ENCODE results near the gene HMGXB4. TPM values are rescaled to one million over a fixed set of nuclear protein-coding genes. Genes with fewer than 3 reads are reported as not detected.

Gene HMGXB4
- total RNA-seq, 1 donor: 22.5 TPM

DNA sequence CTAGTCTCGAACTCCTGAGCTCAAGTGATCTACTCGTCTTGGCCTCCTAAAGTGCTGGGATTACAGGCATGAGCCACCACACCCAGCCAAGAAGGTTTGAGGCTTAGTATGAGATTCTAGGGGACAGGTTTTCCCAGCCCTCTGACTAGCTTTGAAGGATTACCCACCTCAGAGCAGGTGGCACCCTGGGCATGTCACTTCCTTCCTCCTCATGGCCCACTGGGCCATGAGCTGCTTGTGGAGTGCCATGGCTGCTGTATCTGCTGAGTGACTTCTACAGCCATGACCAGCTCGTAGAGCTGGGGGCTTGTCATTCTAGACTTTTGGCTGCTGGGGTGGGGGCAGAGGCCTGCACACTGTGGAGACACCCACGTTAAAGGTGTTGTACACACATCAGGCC, 67.5 kb downstream of the HMGXB4 start:
- TF ChIP-seq, protein P1, sequence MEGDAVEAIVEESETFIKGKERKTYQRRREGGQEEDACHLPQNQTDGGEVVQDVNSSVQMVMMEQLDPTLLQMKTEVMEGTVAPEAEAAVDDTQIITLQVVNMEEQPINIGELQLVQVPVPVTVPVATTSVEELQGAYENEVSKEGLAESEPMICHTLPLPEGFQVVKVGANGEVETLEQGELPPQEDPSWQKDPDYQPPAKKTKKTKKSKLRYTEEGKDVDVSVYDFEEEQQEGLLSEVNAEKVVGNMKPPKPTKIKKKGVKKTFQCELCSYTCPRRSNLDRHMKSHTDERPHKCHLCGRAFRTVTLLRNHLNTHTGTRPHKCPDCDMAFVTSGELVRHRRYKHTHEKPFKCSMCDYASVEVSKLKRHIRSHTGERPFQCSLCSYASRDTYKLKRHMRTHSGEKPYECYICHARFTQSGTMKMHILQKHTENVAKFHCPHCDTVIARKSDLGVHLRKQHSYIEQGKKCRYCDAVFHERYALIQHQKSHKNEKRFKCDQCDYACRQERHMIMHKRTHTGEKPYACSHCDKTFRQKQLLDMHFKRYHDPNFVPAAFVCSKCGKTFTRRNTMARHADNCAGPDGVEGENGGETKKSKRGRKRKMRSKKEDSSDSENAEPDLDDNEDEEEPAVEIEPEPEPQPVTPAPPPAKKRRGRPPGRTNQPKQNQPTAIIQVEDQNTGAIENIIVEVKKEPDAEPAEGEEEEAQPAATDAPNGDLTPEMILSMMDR (IDR thresholded peaks at IDR 0.05; ENCODE audit: insufficient read depth, low read depth, low read length): no peak
- no peak for DNase-seq (ENCODE audit: low read depth)
- H3K4me3 ChIP-seq (ENCODE audit: low read depth, low read length): no peak overlapping the region

DNA sequence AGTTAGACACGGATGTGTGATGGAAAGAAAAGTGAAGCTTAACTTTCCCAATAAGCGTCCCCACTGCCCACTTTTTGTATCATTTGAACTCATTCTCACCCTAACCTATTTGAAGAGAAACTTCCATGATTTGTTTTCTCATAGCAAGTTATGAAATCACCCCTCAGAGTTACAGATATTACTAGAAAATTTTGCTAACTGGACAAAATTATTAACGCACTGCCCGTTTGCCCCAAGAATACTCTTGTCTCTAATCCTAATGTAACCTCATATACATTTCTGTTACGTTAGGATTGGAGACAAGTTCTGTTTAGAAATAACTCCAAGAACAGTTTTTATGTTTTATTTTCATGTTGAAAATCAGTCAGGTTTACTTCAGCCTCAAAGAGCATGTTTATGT, 67.9 kb downstream of the HMGXB4 start:
- TF ChIP-seq, protein P1 (IDR thresholded peaks at IDR 0.05; ENCODE audit: insufficient read depth, low read depth, low read length): no peak
- DNase-seq (ENCODE audit: low read depth): no peak
- H3K4me3 ChIP-seq (ENCODE audit: low read depth, low read length): no peak overlapping the region

DNA sequence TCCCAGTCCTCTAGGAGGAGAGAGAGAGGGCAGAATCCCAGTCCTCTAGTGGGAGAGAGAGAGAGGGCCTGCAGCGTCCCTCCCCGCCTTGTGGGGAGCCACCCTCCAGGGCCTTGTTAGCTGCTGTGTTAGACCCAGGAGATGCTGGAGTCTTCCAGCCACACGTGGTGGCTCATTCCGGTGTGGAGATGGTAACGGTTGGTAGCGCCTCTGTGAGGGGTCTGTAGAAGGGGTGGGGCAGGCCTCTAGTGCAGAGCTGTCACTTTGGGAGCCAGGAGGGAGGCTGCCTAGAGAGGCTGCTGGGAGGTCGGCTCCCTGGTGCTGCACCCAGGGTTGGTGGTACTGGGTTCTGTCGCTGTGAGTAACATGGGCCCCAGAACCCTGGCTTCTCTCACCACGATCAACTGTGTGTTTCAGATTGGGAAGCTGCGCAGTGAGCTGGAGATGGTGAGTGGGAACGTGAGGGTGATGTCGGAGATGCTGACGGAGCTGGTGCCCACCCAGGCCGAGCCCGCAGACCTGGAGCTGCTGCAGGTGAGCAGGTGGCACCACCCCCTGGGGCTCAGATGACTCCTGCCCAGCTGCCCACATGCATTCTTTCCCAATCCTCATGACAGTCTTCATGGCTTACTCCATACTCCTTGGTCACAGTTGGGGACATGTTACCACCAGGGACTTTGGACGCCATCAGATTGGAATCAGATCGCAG, 69.7 kb downstream of the HMGXB4 start:
- TF ChIP-seq, protein P1 (IDR thresholded peaks at IDR 0.05; ENCODE audit: insufficient read depth, low read depth, low read length): no peak
- no peak overlapping the region for H3K4me3 ChIP-seq (ENCODE audit: low read depth, low read length)
- DNase-seq (ENCODE audit: low read depth): no peak

DNA sequence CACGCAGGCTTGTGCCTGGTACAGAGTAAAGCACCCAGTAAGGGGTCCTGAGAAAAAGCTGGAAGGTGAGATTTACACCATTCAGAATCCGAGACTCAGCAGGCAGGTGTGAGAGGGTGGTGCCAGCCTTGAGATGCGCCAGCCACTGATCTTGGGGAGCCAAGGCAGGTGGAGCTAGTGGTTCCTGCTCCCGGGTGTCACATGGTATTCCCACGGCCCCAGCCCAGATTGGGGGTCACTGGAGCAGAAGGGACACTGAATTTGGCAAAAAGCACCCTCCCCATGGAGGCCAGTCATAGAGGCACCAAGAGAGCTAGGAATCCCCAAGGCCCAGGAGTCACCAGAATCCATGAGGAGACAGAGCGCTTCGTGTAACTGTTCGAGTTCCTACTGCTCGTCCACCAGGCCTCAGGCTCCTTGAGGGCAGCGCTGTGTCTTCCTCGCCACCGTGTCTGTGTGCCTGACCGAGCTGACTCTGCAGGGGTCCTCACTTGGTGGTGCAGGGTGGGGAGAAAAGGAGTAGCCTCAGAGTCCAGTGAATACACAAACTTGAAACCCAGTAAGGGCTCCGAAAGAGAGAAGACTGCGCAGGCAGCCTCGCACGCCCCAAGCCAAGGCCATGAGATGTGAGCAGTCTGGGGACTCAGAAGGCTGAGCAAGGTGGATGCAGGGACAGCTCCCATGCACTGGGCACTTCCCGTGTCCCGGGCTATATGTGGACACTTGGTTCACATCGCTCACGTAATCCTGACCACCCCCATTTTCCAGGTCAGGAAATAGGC, 70.6 kb downstream of the HMGXB4 start:
- TF ChIP-seq, protein P1 (IDR thresholded peaks at IDR 0.05; ENCODE audit: insufficient read depth, low read depth, low read length): no peak
- no peak overlapping the region for H3K4me3 ChIP-seq (ENCODE audit: low read depth, low read length)
- DNase-seq (ENCODE audit: low read depth): no peak

DNA sequence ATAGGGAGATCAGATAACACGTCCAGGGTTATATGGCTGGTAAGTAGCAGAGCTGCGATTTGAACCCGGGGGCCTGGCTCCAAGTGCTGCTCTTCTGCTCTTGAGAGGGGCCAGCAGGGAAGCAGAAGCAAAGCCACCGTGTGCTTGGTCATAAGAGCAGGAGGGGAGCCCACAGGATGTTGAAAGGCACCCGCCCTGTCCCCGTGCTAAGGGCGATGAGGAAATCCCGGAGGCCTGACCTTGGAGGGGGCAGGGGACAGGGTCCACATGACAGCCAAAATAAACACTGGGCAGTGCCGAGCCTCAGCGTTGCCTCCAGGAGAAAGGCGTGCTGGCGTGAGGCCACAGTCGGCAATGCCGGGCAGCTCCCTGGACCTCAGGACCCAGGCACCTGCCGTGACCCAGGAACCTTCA, 71.2 kb downstream of the HMGXB4 start:
- H3K4me3 ChIP-seq (ENCODE audit: low read depth, low read length): no peak overlapping the region
- no peak for DNase-seq (ENCODE audit: low read depth)
- TF ChIP-seq, protein P1 (IDR thresholded peaks at IDR 0.05; ENCODE audit: insufficient read depth, low read depth, low read length): no peak

DNA sequence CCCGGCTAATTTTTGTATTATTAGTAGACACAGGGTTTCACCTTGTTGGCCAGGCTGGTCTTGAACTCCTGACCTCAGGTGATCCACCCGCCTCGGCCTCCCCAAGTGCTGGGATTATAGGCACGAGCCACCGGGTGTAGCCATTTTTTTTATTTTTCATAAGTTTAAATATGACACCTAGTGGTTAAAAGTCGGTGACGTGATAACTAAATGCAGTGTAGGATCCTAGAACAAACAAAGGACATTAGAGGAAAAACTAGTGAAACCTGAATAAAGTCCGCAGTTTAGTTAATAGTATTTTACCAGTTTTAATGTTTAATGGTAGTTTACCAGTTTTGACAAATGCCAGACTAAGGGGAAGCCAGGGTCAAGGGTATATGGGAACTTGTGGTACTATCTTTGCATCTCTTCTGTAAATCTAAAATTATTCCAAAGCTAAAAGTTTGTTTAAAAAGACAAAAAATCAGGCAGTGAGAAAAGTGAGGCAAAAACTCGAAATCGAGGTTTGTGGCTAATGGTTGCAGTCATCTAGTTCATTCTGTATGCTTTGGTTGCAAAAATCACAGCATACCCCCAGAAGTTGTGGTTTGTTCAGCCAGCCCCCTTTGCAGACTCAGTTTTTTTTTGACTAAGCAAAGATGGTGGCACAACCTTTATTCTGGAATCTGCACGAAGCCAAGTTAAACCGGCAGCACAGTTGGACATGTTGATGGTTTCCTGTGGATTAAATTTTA, 72.0 kb downstream of the HMGXB4 start:
- H3K4me3 ChIP-seq (ENCODE audit: low read depth, low read length): no peak overlapping the region
- TF ChIP-seq, protein P1 (IDR thresholded peaks at IDR 0.05; ENCODE audit: insufficient read depth, low read depth, low read length): no peak

More for the DNA sequence above, 72.0 kb downstream of the HMGXB4 start:
- DNase-seq (ENCODE audit: low read depth): no peak
